ENCODE data around the gene SUPV3L1. TPM values are rescaled to one million over a fixed set of nuclear protein-coding genes. Genes with fewer than 3 reads are reported as not detected.
"Not testable (repeated sequence)": the region's sequence is repeated elsewhere in the genome, so short reads cannot be mapped to it uniquely, and the experiment has no call there.

SUPV3L1 gene
- polyA plus RNA-seq (ENCODE audit: insufficient read length): 49.9 TPM
- long read RNA-seq, donor 1, partial matches to known transcripts: 0 of 4 reads
- long read RNA-seq, donor 1, other reads (novel, unspliced or antisense): 0 of 4 reads
- long read RNA-seq, donor 2, partial matches to known transcripts: 0 of 1 reads
- long read RNA-seq, donor 2, other reads (novel, unspliced or antisense): 0 of 1 reads
- long read RNA-seq, donor 3, partial matches to known transcripts: 0 of 2 reads
- long read RNA-seq, donor 3, other reads (novel, unspliced or antisense): 0 of 2 reads
- long read RNA-seq, donor 4: 0 reads
- long read RNA-seq, donor 5, transcript SUPV3L1-207 (2 exons, 666 nt): major isoform, 6 of 18 reads
- long read RNA-seq, donor 5, partial matches to known transcripts: 6 of 18 reads
- long read RNA-seq, donor 5, other reads (novel, unspliced or antisense): 0 of 18 reads
- long read RNA-seq, donor 6, partial matches to known transcripts: 0 of 5 reads
- long read RNA-seq, donor 6, other reads (novel, unspliced or antisense): 0 of 5 reads
- long read RNA-seq, donor 7, partial matches to known transcripts: 0 of 3 reads
- long read RNA-seq, donor 7, other reads (novel, unspliced or antisense): 0 of 3 reads
- long read RNA-seq, donor 8, partial matches to known transcripts: 0 of 2 reads
- long read RNA-seq, donor 8, other reads (novel, unspliced or antisense): 0 of 2 reads

DNA sequence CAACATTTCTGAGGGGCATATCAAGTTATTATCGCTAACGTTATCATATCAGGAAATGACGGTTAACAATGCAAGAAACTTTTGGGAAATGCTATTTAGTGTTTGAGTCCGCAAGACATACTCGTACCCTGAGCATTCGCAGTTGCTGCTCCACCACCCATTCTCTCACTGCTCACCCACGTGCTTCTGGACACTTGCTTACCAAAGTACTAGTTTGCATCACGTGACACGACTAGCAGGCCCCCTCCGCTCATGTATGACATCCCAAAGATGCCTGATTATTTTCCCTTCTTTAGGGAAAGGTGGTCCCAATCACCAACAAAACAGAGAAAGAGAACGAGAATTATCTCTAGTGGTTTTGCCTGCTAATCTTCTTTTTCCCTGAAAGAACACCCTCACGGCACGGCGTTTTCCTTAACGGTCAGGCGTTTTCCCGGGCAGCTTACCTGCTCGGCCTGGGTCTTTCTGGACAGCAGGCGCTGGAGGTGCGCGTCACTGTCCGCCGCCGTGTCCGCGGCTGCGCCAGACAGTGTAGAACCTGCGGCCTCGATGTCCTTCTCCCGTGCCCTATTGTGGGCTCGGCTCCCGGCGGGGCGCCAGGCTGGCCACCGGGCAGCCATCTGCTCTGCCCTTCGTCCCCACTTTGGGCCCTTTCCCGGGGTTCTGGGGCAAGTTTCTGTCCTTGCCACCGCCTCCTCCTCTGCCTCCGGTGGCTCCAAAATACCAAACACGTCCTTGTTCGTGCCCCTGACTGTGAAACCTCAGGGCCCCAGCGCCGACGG lies at the start of gene SUPV3L1:
Gene SUPV3L1 (plus strand): TSS at position 492 of the 782 bp plus-strand sequence. CDS start 58 bp downstream, at position 550.
- peak; percentile 94 for DNase-seq

DNA sequence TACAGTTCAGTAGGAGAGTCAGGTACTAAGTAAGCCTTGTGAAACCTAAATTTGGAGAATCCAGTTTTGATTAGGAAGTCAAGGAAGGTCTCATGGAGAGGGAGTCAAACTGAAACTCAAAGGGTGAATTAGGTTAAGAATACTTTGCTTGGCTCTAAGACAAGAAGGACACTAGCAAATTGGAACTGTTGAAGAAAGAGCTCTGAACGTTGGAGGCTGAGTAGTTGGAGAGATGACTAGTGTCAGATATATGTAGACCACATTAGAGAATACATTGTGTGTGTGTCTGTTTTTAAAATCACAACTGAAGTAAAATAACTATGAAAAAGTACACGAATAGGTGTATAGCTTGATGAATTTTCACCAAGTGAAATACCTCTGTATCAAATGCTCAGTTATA lies 49.8 kb upstream of the SUPV3L1 start:
- no peak for DNase-seq

DNA sequence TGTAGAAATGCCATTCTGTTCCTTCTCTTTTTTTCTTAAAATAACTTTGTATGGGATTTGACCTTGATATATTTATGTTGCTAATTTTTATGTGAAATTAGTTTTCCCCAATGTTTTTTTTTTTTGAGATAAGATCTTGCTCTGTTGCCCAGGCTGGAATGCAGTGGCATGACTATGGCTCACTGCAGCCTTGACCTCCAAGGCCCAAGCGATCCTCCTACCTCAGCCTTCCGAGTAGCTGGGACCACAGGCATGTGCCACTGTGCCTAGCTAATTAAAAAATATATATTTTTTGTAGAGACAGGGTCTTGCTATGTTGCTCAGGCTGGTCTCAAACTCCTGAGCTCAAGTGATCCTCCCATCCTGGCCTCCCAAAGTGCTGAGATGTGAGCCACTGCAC lies 40.1 kb upstream of the SUPV3L1 start:
- DNase-seq: no peak

DNA sequence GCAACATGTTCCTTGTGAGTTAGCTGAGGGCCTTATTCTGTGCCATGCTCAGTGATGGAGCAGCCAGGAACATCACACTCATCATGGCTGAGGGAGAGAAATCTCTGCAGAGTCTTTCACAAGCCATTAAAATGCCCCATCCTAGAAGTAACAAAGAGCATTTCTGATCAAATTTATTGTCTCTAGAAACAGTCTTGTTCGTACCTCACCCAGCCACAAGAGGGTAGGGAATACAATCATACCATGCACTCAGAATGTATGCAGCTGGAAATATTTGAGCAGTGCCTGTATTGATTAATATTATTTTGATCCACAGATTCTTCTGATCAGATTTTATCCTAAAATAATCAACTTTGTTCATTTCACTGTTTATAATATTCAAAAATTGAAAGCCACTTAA lies 38.7 kb upstream of the SUPV3L1 start:
- DNase-seq: no peak

DNA sequence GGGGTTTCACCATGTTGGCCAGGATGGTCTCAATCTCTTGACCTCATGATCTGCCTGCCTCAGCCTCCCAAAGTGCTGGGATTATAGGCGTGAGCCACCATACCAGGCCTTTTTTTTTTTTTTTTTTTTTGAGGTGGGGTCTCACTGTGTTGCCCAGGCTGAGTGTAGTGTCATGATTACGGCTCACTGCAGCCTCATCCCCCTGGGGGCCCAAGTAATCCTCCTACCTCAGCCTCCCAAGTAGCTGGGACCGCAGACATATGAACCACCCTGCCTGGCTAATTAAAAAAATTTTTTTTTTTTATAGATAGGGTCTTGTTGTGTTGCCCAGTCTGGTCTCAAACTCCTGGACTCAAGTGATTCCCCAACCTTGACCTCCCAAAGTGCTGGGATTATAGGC lies 38.0 kb upstream of the SUPV3L1 start:
- DNase-seq: not testable (repeated sequence)

DNA sequence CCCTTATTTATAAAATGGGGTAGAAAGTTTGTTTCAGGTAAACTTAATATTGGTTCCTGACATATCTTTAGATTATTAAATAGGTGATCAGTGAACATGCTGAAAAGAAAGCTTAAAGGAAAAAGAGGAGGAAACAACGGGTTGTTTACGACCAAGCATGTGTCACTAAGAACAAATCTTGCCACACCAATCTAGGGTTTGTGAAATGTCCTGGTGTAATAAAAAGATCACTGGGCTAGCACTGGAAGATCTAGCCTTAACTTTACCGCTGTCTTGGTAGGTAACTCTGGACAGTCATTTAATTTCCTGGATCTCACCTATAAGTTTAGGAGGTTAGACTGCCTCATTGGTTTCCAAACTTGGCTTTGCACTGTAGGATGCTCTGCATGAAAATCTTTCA lies 37.1 kb upstream of the SUPV3L1 start:
- DNase-seq: no peak

DNA sequence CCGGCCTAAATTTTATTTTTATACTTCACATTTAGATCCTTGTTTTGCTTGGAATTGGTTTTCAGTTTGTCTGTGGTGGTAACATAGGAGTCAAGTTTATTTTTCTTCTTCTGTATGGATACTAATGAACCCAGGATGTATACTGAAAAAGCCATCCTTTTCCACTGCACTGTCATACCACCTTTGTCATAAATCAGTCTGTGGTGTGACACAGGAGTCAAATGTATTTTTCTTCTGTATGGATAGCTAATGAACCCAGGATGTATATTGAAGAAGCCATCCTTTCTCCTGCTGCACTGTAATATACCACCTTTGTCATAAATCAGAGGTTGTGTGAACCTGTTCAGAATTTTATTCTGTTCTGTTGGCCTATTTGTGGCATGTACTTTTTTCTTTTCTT lies 34.7 kb upstream of the SUPV3L1 start:
- DNase-seq: no peak

DNA sequence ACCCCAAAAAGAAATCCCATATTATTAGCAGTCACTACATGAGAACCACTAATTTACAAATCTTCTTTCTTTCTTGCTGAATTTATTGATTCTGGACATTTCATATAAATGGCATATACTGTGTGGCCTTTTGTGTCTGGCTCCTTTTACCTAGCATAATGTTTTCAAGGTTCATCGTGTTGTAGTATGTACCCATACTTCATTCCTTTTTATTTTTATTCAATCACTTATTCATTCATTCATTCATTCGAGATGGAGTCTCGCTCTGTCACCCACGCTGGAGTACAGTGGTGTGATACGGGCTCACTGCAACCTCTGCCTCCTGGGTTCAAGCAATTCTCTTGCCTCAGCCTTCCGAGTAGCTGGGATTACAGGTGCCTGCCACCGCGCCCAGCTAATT lies 34.2 kb upstream of the SUPV3L1 start:
- DNase-seq: no peak

DNA sequence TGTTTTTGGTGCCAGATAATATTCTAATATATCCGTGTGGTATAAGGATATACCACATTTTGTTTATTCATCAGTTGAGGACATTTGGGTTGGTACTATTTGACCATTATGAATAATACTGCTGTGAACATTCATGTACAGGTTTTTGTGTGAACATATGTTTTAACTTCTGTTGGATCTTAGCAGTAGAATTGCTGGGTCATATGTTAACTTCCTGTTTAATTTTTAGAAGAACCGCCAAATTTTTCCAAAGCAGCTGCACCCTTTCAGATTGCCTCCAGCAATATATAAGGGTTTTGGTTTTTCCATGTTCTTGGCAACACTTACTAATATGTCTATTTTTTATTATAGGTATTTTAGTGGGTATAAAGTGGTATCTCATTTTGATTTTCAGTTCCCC lies 33.3 kb upstream of the SUPV3L1 start:
- DNase-seq: no peak

DNA sequence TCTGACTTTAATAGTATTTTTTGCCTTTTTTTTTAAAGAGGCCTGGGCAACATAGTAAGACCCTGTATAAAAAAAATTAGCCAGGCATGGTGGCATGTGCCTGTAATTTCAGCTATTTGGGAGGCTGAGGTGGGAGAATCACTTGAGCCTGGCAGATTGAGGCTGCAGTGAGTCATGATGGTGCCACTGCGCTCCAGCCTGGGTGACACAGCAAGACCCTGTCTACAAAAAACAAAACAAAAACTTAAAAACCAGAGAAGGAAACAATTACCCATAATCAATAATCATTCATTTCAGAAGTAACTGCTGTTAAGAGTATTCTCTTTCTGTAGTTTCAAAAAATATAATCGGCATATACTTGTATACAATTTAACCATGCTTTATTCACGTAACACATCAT lies 28.1 kb upstream of the SUPV3L1 start:
- DNase-seq: no peak

DNA sequence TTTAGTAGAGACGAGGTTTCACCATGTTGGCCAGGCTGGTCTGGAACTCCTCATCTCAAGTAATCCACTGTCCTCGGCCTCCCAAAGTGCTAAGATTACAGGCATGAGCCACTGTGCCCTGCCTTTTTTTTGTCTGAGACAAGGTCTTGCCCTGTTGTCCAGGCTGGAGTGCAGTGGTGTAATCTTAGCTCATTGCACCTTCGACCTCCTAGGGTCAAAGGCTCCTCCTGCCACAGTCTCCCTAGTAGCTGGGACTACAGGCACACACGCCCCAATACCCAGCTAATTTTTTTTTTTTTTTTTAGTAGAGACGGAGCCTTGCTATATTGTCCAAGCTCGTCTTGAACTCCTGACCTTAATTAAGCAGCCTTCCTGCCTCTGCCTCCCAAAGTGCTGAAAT lies 26.8 kb upstream of the SUPV3L1 start:
- DNase-seq: no peak

DNA sequence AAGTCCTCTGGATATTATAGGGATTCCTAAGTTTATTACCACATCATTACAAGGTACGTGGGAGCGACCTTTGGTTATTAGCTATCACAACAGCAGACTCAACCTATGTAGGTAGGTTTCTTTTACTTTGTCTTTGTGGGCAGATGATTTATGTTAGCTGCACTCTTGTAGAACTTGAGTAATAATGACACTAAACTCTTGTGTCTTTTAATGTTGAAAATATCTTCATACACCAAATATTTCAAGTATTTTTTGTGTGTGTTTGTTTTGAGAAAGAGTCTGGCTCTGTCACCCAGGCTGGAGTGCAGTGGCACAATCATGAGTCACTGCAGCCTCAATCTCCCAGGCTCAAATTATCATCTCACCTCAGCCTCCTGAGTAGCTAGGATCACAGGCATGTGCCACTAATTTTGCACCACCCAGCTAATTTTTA lies 19.2 kb upstream of the SUPV3L1 start:
- no peak for DNase-seq

DNA sequence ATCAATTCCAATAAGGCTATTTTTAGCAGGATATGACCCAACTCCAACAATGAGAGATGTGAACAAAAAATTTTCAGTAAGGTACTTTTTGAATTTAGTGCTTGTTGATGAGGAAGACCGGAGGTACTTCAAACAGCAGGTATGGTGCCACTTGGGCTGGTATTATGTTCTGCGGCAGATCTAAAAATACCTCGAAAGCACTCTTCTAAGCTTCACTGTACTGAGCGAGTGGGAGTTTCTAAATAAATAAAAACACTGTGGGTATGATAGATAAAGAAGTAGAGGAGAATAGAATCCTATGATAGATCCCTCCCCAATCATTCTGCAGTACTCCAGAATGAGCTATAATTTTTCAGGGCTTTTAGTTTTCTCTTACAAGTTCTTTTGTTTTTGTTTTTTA lies 11.5 kb upstream of the SUPV3L1 start:
- DNase-seq: no peak

DNA sequence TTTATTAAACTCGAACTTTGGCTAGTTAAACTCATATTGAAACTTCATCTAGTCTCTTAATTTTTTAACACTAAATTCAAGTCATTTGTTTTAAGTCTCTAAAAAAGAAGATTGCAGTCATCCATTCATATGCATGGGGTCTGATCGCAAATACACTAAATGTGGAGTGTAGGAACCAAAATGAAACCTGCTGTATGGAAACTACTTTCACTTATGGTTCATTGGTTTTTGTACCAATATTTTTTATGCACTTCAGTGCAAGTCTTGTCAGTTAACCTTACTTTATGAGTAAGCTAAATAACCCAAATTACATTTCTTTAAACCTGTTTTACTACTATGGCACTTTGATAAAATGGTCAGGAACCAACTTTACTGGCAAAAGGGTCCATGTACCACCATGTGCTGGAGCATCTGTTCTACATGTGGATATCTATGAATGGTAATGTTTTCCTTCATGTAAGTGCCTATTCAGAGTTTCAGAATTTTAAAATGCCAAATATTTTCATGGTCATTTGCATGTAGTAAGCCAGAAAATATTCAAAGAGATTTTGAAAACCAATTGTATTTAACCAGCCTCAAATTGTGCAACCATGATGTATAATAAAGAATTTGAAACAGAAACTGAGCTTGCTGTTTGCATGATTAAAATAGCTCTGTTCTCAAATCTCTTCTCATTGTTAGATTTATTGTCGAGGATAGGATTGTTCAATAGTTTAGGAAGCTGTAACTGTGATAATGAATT lies 7.6 kb upstream of the SUPV3L1 start:
- no peak for DNase-seq

DNA sequence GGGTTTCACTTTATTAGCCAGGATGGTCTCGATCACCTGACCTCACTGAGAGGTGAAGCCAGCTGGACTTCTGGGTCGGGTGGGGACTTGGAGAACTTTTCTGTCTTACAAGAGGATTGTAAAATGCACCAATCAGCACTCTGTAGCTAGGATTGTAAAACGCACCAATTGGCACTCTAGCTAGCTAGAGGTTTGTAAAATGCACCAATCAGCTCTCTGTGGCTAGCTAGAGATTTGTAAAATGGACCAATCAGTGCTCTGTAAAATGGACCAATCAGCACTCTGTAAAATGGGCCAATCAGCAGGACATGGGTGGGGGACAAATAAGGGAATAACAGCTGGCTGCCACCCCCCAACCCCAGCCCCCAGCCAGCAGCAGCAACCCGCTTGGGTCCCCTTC lies 4.7 kb upstream of the SUPV3L1 start:
- DNase-seq: not testable (repeated sequence)

DNA sequence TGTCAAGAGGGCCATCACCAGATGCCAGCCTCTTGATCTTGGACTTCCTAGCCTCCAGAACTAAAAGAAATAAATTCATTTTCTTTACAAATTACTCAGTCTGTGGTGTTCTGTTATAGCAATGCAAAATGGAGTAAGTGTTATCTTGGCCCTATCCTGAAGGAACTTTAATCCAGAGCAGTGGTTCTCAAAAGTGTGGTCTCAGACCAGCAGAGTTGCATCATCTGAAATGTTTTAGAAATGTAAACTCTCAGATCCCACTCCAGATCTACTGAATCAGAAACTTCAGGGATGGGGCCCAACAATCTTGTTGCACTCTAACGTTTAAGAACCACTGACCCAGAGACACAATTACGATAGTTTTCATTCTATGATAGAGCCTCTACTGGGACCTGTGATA lies 3.2 kb upstream of the SUPV3L1 start:
- DNase-seq: no peak

DNA sequence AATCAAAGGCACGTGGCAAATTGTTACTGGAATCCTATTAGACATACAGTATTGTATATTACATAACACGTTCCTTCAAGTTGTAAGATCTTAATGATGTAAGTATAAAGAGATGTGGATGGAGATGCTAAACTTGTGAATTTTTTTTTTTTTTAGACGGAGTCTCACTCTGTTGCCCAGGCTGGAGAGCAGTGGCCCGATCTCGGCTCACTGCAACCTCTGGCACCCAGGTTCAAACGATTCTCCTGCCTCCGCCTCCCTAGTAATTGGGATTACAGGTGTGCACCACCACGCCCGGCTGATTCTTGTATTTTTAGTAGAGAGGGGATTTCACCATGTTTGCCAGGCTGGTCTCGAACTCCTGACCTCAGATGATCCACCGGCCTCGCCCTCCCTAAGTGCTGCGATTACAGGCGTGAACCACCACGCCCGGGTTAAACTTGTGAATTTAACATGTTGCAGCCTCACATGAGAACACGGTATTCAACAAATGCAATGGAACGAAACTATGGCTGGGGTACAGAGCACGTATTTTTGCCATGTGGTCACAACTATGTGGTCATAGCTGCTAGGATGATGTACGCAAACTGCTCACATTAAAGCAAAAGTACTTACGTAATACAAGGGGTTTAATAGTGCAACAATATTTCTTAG lies 818 bp upstream of the SUPV3L1 start:
- DNase-seq: no peak

DNA sequence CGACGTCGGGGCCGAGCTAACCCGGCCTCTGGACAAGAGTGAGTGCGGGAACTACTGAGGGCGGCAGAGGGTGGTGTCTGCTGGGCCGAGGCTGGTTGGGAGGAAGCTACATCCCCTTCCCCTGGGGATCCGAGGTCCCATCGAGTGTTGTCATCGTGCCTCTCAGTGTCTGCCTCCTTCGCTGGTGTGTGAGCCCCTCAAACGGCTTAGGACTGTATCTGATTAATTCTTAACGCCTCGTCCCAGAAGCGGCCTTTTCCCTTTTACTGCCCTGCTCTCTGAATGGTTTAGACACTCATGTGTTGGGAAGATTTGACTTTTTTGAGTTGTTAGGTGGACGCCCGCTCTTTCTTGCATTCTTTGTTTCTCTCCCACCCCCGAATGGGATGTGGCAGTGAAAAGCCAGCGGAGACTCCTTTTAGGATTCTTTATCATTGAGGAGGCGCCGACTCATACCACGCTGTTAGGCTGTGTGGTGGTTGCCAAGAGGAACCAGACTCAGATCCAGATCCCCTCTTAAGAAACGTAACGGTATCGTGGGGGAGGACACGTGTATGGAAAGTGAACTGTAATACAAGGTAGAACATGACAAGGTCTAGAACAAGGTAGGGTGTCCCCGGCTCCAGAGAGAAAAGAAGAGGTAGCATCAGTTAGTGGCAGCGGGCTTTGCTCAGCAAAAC lies 631 bp downstream of the SUPV3L1 start:
- no peak for DNase-seq

DNA sequence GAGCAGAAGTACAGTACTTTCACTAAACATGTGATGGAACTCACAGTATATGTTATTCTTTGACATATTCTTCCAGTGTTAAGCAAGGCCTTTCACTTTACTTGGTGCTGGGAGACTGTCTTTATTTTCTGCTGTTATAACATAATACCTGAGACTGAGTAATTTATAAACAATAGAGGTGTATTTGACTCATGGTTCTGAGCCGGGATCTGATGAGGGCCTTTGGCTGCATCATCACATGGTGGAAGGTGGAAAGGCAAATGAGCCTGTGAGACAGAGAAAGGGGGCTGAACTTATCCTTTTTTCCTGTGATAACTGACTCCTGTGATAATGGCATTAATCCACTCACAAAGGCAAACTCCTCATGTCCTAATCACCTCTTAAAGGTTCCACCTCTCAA lies 1.4 kb downstream of the SUPV3L1 start:
- DNase-seq: no peak

DNA sequence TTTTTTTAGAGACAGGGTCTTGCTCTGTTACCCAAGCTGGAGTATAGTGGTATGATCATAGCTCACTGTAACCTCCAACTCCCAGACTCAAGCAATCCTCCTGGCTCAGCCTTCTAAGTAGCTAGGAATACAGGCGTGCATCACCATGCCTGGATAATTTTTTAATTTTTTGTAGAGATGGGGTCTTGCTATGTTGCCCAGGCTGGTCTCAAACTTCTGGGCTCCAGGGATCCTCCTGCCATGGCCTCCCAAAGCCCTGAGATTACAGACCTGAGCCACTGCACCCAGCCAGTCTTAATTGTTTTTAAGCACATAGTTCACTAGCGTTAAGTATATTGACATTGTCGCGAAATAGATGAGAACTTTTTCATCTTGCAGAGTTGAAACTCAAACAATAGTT lies 2.0 kb downstream of the SUPV3L1 start:
- no peak for DNase-seq

DNA sequence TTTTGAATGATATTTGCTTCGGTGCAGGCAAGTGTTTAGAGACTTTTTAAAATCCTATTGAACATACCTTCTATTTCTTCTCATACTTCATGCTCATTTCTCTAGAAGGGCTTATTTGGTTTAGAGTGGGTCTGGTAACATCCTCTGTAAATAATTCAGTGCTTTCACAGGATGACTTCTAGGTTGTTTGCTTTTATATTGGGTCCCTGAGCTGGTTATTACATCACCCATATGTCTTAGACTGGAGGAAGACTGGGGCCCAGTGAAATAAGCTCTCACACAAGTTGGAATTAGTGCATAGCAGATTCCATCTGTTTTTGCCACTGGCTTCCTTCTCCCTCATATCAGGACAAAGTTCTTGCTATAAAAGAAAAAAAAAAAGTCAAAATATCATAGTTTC lies 6.5 kb downstream of the SUPV3L1 start:
- DNase-seq: no peak

Data from left kidney (tissue), 8 donors.